ENCODE data around the gene COL1A2.

Gene COL1A2

GRCh38 chr7:94400643-94401427 is 6.1 kb downstream of the COL1A2 start:
- DNase-seq (no peak), ATAC-seq (ENCODE audit: insufficient read depth, low read depth) (no peak)
- H3K4me1 ChIP-seq (ENCODE audit: insufficient read depth, low read length), result no peaks in the 10 kb centered on the region
- peaks cover 10% of the 10 kb centered on the region for H3K27me3 ChIP-seq (ENCODE audit: insufficient read depth, low read length, poor library complexity)
- no peak overlapping the region for H3K27ac ChIP-seq (ENCODE audit: low read length)
- H2AFZ ChIP-seq (ENCODE audit: low read depth, low read length), result no peak overlapping the region
- no peak overlapping the region for H3K4me3 ChIP-seq (ENCODE audit: low read depth in 1 of 2, low read length in 2 of 2)
- H4K20me1 ChIP-seq (ENCODE audit: insufficient read depth, low read length), result no peaks in the 10 kb centered on the region
- H3K36me3 ChIP-seq (ENCODE audit: insufficient read depth, low read length), result no peaks in the 10 kb centered on the region
- H3K9me3 ChIP-seq (ENCODE audit: insufficient read depth, low read length, severe bottlenecking), result no peaks in the 10 kb centered on the region
- H3K79me2 ChIP-seq (ENCODE audit: insufficient read depth, low read length), result no peaks in the 10 kb centered on the region
- TF ChIP-seq CTCF (IDR thresholded peaks at IDR 0.05; ENCODE audit: borderline replicate concordance, extremely low read depth, low read length, poor library complexity, severe bottlenecking) (no peak), EZH2 (IDR thresholded peaks at IDR 0.05; ENCODE audit: borderline replicate concordance, low read depth, low read length, severe bottlenecking) (no peak)
- no peak overlapping the region for H3K9ac ChIP-seq (ENCODE audit: low read depth, low read length)
- no peak overlapping the region for H3K4me2 ChIP-seq (ENCODE audit: insufficient read depth, low read length)

GRCh38 chr7:94401428-94401814 is 6.7 kb downstream of the COL1A2 start:
- Histone ChIP-seq H3K9me3 (ENCODE audit: insufficient read depth, low read length, severe bottlenecking) (no peaks in the 10 kb centered on the region), H3K36me3 (ENCODE audit: insufficient read depth, low read length) (no peaks in the 10 kb centered on the region), H3K4me1 (ENCODE audit: insufficient read depth, low read length) (no peaks in the 10 kb centered on the region), H3K9ac (ENCODE audit: low read depth, low read length) (no peak overlapping the region), H3K4me3 (ENCODE audit: low read depth in 1 of 2, low read length in 2 of 2) (no peak overlapping the region), H3K27me3 (ENCODE audit: insufficient read depth, low read length, poor library complexity) (peaks cover 10% of the 10 kb centered on the region), H4K20me1 (ENCODE audit: insufficient read depth, low read length) (no peaks in the 10 kb centered on the region), H3K79me2 (ENCODE audit: insufficient read depth, low read length) (no peaks in the 10 kb centered on the region), H2AFZ (ENCODE audit: low read depth, low read length) (no peak overlapping the region), H3K27ac (ENCODE audit: low read length) (no peak overlapping the region), H3K4me2 (ENCODE audit: insufficient read depth, low read length) (no peak overlapping the region)
- no peak for ATAC-seq (ENCODE audit: insufficient read depth, low read depth)
- no peak for TF ChIP-seq EZH2 (IDR thresholded peaks at IDR 0.05; ENCODE audit: borderline replicate concordance, low read depth, low read length, severe bottlenecking)
- no peak for DNase-seq

GRCh38 chr7:94403546-94403945 is 8.9 kb downstream of the COL1A2 start:
- no peaks in the 10 kb centered on the region for H4K20me1 ChIP-seq (ENCODE audit: insufficient read depth, low read length)
- H3K4me3 ChIP-seq (ENCODE audit: low read depth in 1 of 2, low read length in 2 of 2), result no peak overlapping the region
- no peak overlapping the region for H3K4me2 ChIP-seq (ENCODE audit: insufficient read depth, low read length)
- H2AFZ ChIP-seq (ENCODE audit: low read depth, low read length), result no peak overlapping the region
- ATAC-seq (ENCODE audit: insufficient read depth, low read depth) (no peak), DNase-seq (no peak)
- H3K36me3 ChIP-seq (ENCODE audit: insufficient read depth, low read length), result no peaks in the 10 kb centered on the region
- peaks cover 6% of the 10 kb centered on the region for H3K27me3 ChIP-seq (ENCODE audit: insufficient read depth, low read length, poor library complexity)
- TF ChIP-seq CTCF (IDR thresholded peaks at IDR 0.05; ENCODE audit: borderline replicate concordance, extremely low read depth, low read length, poor library complexity, severe bottlenecking) (no peak), EZH2 (IDR thresholded peaks at IDR 0.05; ENCODE audit: borderline replicate concordance, low read depth, low read length, severe bottlenecking) (no peak)
- no peaks in the 10 kb centered on the region for H3K79me2 ChIP-seq (ENCODE audit: insufficient read depth, low read length)
- no peaks in the 10 kb centered on the region for H3K9me3 ChIP-seq (ENCODE audit: insufficient read depth, low read length, severe bottlenecking)
- H3K9ac ChIP-seq (ENCODE audit: low read depth, low read length), result no peak overlapping the region
- no peak overlapping the region for H3K27ac ChIP-seq (ENCODE audit: low read length)
- H3K4me1 ChIP-seq (ENCODE audit: insufficient read depth, low read length), result no peaks in the 10 kb centered on the region

- H3K27ac ChIP-seq (ENCODE audit: low read length), result no peak overlapping the region
- no peak for TF ChIP-seq CTCF (IDR thresholded peaks at IDR 0.05; ENCODE audit: borderline replicate concordance, extremely low read depth, low read length, poor library complexity, severe bottlenecking)
- TF ChIP-seq EZH2 (IDR thresholded peaks at IDR 0.05; ENCODE audit: borderline replicate concordance, low read depth, low read length, severe bottlenecking), result no peak
- H3K9me3 ChIP-seq (ENCODE audit: insufficient read depth, low read length, severe bottlenecking), result no peaks in the 10 kb centered on the region
- no peaks in the 10 kb centered on the region for H3K36me3 ChIP-seq (ENCODE audit: insufficient read depth, low read length)
- no peak overlapping the region for H3K4me3 ChIP-seq (ENCODE audit: low read depth in 1 of 2, low read length in 2 of 2)
- ATAC-seq (ENCODE audit: insufficient read depth, low read depth), result no peak
- H3K4me2 ChIP-seq (ENCODE audit: insufficient read depth, low read length), result no peak overlapping the region
- peaks cover 2% of the 10 kb centered on the region for H3K27me3 ChIP-seq (ENCODE audit: insufficient read depth, low read length, poor library complexity)
- DNase-seq, result no peak
- no peaks in the 10 kb centered on the region for H3K79me2 ChIP-seq (ENCODE audit: insufficient read depth, low read length)
- H3K4me1 ChIP-seq (ENCODE audit: insufficient read depth, low read length), result no peaks in the 10 kb centered on the region
- no peak overlapping the region for H2AFZ ChIP-seq (ENCODE audit: low read depth, low read length)
- H4K20me1 ChIP-seq (ENCODE audit: insufficient read depth, low read length), result no peaks in the 10 kb centered on the region
- no peak overlapping the region for H3K9ac ChIP-seq (ENCODE audit: low read depth, low read length)
These were observed 10.8 kb downstream of the COL1A2 start for GRCh38 chr7:94405506-94405905.
